Stimulated activated CD8-positive, alpha-beta memory T cell treated with anti-CD3 and anti-CD28 coated beads, Interleukin-12 subunit alpha, Interleukin-12 subunit beta, amount 100 ng/mL, for 24 hours (primary cell): ENCODE measurements around the gene CWC27.
"Not testable (repeated sequence)": the region's sequence is repeated elsewhere in the genome, so short reads cannot be mapped to it uniquely, and the experiment has no call there.

Experiments used
- DNase-seq: peaks from one replicate; pipeline ENCODE4 v3.0.0-alpha.2; 2020; ENCODE audit errors: extremely low read depth

Gene CWC27

GRCh38 chr5:64839936-64840335, 71.2 kb downstream of the CWC27 start:
- no peak for DNase-seq

GRCh38 chr5:64840958-64841357, 72.2 kb downstream of the CWC27 start:
- DNase-seq = no peak

GRCh38 chr5:64853777-64854176, 85.0 kb downstream of the CWC27 start:
- DNase-seq = no peak

GRCh38 chr5:64854855-64855254, 86.1 kb downstream of the CWC27 start:
- no peak for DNase-seq

- DNase-seq = no peak
Measured at GRCh38 chr5:64859881-64860280, 91.2 kb downstream of the CWC27 start.

GRCh38 chr5:64861281-64861680, 92.6 kb downstream of the CWC27 start:
- no peak for DNase-seq

GRCh38 chr5:64864171-64864570, 95.4 kb downstream of the CWC27 start:
- DNase-seq = no peak

- no peak for DNase-seq
Measured at GRCh38 chr5:64865662-64866061, 96.9 kb downstream of the CWC27 start.

GRCh38 chr5:64869419-64869818, 100.7 kb downstream of the CWC27 start:
- DNase-seq = no peak

- no peak for DNase-seq
Measured at GRCh38 chr5:64872044-64872443, 103.3 kb downstream of the CWC27 start.

- no peak for DNase-seq
Measured at GRCh38 chr5:64873441-64873840, 104.7 kb downstream of the CWC27 start.

- no peak for DNase-seq
Measured at GRCh38 chr5:64874753-64875152, 106.0 kb downstream of the CWC27 start.

- DNase-seq = no peak
Measured at GRCh38 chr5:64876203-64876602, 107.5 kb downstream of the CWC27 start.

GRCh38 chr5:64880821-64881220, 112.1 kb downstream of the CWC27 start:
- DNase-seq = no peak

GRCh38 chr5:64883912-64884311, 115.2 kb downstream of the CWC27 start:
- DNase-seq = no peak

GRCh38 chr5:64884541-64884940, 115.8 kb downstream of the CWC27 start:
- no peak for DNase-seq

- no peak for DNase-seq
Measured at GRCh38 chr5:64887910-64888309, 119.2 kb downstream of the CWC27 start.

- DNase-seq = no peak
Measured at GRCh38 chr5:64895748-64896147, 127.0 kb downstream of the CWC27 start.

GRCh38 chr5:64899838-64900237, 131.1 kb downstream of the CWC27 start:
- no peak for DNase-seq

- DNase-seq = no peak
Measured at GRCh38 chr5:64900618-64901017, 131.9 kb downstream of the CWC27 start.

- not testable (repeated sequence) for DNase-seq
Measured at GRCh38 chr5:64907399-64907798, 138.7 kb downstream of the CWC27 start.

- DNase-seq = no peak
Measured at GRCh38 chr5:64914396-64914795, 145.7 kb downstream of the CWC27 start.

- no peak for DNase-seq
Measured at GRCh38 chr5:64918083-64918482, 149.4 kb downstream of the CWC27 start.

- DNase-seq = no peak
Measured at GRCh38 chr5:64921386-64921785, 152.7 kb downstream of the CWC27 start.

GRCh38 chr5:64923151-64923685, 154.5 kb downstream of the CWC27 start:
- no peak for DNase-seq
